Stimulated activated CD4-positive, alpha-beta T cell treated with anti-CD3 and anti-CD28 coated beads, TNF-alpha, amount 100 ng/mL, for 4 hours (primary cell): ENCODE data around the gene DQX1.
"Not testable (repeated sequence)": the region's sequence is repeated elsewhere in the genome, so short reads cannot be mapped to it uniquely, and the experiment has no call there.

Source experiments
- DNase-seq, 3 experiments: peaks; one replicate each; pipeline ENCODE4 v3.0.0-alpha.2; 2020; ENCODE audit warnings: low read depth in 3 of 3

Gene DQX1, protein sequence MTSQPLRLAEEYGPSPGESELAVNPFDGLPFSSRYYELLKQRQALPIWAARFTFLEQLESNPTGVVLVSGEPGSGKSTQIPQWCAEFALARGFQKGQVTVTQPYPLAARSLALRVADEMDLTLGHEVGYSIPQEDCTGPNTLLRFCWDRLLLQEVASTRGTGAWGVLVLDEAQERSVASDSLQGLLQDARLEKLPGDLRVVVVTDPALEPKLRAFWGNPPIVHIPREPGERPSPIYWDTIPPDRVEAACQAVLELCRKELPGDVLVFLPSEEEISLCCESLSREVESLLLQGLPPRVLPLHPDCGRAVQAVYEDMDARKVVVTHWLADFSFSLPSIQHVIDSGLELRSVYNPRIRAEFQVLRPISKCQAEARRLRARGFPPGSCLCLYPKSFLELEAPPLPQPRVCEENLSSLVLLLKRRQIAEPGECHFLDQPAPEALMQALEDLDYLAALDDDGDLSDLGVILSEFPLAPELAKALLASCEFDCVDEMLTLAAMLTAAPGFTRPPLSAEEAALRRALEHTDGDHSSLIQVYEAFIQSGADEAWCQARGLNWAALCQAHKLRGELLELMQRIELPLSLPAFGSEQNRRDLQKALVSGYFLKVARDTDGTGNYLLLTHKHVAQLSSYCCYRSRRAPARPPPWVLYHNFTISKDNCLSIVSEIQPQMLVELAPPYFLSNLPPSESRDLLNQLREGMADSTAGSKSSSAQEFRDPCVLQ

DNA sequence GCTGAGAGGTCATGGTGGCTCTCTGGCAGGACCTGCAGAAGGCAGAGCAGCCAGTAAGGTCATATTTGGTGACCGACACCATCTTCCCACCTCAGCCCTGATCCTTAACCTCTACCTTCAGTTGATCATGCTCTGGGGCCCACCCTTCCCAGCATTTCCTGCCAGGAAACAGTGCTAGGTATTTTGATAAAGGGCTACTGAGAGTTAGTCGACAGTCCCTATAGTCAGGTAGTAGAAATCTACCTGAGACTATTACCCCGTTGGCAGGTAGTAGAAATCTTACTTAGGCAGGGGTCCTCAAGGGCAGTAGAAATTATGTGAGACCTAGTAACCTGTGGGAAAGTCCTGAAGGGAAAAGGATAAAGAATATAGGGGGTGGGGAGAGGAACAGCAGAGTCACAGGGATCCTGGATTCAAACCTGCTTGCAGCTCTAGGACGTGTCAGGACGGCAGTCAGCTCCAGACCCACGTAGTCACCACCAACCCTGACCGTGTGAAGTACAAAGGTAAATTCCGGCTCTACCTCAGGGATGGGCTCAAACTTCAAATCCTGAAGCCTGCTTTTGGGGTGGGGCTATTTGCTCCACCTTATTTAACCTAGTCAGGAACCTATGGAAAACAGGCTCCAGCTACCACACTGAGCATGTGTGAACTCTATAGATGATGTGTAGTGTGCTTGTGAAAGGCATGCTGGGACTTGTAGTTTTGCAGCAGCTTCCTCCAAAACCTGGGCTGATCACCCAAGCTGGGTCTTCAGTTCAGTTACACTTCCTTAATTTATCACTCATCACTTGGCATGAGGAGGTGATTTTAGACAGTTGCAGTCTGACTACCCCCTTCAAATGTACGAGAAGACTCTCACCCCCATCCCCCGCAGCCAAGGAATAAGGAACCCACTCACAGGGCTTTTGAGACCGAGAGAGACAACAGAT lies at the start of gene DQX1:
DQX1 (minus strand) TSS at position 515 of the 932 bp plus-strand sequence; CDS start at position 13, 502 bp downstream.
- DNase-seq, result no peak

DNA sequence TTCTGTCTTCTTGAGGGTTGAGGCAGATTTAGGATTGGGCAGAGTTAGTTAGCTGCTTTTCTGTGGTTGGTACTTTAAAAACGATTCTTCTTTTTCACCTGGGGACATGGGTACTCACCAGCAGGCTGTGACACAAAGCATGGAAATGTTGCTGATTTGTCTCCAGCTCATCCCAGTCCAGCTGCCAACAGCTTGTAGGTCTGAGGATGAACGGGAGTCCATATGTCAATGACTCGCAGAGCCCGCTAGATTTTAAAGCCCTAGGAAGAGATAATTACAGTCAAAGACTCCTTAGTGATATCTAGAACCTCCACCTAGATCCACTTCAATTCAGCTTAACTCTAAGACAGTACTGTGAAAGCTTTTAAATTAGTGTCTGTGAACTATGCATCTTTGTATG lies 49.3 kb upstream of the DQX1 start:
- no peak for DNase-seq

DNA sequence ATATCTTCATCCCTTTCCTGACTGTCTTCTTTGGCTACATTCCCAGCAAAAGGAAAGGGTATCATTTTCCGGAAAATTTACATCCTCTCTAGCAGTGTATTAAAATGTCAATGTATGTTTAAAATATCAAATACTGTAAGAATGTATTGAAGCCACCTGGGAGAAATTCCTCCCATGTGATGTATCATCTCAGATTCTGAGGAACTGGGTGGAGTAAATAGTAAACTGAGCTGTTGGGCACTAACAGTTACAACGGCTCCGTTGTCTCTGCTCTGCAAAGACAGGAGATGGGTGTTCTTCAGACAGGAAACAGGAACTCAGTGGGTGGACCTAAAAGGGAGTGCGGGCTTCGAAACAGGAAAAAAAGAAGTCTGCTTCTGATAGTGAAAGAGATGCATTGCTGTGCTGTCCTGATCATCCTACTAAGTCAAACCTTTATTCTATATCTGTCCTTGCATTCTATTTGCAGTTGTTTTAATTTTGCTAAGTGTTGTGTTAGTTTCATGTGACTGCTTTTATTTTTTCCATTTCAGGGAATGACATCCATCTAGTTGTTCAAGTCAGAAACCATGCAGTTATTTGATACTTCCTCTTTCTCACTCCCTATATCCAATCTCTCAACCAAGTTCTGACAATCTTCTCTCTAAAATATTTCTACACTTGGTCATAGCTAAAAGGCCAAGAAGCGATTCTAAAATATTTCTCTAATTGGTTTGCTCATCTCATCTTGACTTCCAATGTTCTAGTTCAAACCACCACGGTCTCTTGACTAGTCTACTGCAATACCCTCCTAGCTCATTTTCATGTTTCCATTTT lies 47.9 kb upstream of the DQX1 start:
- no peak for DNase-seq

DNA sequence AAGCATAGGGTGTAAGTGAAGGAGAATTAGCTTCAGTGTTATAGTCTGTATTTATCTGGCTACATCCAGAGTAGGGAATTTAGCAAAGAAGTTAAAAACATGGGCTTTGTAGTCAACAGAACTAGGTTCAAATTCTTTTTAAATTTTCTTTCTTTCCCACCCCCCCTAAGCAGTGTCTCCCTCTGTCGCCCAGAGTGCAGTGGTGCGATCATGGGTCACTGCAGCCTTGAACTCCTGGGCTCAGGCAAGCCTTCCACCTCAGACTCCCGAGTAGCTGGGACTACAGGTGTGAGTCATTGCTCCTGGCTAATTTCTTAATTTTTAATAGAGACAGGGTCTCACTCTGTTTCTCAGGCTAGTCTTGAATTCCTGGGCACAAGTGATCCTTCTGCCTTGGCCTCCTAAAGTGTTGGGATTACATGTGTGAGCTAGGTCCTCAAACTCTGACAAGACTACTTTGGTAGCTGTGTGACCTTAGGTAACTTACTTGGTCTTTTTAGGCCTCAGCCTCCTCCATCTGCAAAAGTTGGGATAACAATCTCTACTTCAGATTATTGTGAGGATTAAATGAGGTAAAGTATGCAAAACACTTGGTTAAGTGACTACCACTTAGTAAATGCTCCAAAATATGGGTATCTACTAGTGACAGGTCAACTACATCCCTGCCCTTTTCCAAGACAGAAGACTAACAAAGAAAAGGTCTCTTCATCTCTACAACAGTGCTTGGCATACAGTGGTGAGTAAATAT lies 46.3 kb upstream of the DQX1 start:
- no peak for DNase-seq

DNA sequence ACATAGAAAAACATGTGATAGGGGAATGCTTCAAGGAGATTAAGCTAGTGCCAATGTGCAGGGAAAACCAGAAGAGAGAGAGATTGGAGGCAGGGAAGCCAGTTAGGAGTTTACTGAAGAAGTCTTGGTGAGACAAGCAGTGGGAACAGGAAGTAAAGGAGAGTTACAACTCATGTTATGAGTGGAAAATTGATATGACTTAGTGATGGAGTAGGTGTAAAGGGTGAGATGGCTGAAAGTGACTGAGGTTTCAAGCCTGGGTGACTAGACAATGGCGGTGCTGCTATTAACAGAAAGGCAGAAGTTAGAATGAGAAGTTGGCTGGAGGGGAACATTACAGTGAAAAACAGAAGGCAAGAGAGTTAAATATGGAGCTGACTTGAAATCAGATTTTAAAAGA lies 45.0 kb upstream of the DQX1 start:
- DNase-seq, result no peak

DNA sequence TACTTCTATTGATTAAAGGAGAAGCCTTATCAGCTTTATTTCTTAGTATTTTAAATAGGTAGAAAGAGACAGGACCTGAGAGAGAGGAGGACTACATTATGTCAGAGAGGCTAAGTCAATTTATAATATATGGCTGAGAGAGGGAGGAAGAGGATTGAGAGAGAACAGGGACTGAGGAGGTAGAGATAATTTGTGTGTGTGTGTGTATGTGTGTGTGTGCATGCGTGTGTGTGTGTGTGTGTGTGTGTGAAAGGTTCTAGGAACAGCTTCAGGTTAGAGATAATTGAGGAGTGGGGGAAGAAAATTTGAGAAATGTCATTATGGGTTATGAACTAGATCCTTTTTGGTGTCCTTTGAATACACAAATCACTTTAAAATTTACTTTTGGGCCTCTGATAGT lies 43.7 kb upstream of the DQX1 start:
- no peak for DNase-seq

DNA sequence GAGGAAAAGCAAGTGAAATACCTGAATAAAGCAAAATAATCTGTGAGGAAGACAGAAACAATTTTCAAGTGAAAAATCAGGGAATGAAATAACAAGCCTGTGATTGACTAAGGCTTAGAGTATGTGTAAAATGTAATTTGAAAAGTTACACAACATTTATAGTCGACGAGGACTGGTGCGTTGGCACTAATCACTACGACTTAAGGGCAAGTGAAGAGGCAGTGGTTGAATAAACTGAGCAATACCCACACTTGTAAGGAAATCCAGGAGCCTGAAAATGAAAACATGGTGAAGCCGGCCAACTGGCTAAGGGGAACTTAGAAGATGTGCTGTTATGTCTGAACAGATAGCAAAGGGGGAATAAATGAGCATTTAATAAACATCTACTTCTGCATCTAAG lies 41.9 kb upstream of the DQX1 start:
- no peak for DNase-seq

DNA sequence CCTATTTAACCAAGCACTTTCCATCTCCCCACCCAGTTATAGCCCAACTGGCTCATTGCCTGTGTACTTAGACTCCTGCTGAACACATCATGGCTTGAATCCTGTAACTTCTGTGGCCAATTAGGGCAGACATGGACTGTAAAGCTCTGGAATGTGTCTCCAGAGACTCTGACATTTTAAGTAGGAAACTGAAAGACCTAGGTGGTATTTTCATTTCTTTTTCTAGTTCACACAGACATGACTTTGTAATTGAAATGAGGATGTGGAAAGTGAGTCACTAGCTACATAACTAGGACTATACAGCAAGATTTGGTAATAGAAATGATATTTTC lies 40.7 kb upstream of the DQX1 start:
- DNase-seq, result no peak

DNA sequence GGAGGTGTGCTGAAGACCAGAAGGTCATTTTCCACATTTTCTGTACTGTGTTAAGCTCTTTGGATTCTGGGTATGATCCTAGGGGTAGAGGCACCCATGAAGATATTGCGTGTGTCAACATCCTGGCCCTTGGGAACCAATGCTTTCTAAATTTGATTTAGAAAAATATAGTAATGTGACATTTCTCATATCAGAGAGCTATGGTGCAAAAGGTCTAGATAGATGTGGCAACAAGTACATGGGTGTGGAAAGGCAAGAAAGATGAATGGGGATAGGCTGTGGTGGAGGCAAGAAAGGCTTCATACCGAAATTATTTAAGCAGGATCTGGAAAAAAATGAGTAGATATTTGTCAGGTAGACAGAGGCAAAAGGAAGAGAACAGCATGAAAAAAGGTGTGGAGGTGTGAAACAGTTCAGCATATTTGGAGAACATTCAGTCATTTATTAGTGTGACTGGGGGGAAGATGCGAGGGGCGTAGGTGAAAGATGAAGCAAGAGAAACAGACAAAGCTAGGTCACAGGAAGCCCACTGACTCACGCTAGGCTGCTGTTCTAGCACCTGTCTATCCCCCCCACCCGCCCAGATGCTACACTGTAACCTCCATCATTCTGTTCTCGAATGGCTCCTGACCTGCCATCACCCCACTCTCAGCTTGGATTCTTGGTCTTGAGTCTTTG lies 40.2 kb upstream of the DQX1 start:
- no peak for DNase-seq

DNA sequence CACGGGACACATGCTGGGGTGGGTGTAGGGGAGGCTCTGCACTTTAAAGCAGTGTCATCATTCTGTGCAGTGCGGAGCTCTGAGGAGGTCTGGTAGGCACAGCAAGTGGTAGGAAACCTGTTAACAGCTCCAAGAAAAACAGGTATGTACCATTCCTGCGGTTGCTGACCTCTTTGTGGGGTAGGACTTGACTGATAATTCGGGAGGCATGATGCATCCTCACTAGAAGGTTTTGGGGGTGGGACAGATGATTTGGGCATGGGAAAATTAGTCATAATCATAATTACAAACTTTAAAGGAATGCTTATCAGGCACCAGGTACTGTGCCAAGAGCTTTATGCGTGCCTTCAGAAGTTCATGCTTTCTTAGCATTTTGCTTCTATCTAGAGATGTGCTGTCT lies 38.2 kb upstream of the DQX1 start:
- no peak for DNase-seq

DNA sequence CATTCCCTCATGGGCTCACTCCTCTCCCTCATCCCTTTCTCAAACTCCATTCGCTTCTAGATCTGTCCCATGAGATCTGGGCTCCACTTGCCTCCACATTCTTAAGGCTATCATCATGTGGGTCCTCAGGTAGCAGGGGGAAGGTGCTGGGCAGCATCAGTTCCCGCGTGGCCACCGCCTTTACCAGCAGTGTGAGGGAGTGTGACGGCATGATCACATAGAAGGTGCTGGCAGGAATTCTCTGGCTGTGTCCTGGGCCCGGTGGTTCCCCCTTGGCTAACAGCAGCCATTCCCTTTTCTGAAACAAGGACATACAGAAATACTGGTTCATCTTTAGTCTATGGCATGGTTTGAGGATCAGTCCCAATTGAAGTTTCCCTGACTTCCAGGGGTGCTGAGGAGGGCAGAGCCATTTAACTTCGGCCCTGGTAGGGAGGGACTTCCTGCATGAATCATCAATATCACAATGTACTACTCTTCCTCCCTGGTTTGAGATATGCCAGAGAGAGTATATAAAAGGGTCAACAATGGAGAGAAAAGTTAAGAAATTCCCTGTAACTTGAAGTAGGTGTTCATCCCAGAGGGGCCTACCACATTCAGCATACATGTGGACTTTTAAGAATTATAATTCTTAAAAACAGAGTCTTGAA lies 36.2 kb upstream of the DQX1 start:
- no peak for DNase-seq

DNA sequence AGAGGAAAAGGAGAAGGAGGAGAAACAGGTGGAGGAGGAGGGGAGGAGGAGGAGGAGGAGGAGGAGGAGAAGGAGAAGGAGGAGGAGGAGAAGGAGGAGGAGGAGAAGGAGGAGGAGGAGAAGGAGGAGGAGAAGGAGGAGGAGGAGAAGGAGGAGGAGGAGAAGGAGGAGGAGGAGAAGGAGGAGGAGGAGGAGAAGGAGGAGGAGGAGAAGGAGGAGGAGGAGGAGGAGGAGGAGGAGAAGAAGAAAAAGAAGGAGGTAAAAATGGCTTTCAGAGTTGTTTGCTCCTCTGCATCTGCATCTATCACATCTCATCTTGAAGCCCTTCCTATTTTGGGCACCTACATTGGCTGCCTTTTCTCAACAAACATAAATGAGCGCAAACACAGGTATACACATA lies 35.0 kb upstream of the DQX1 start:
- DNase-seq, result not testable (repeated sequence)

DNA sequence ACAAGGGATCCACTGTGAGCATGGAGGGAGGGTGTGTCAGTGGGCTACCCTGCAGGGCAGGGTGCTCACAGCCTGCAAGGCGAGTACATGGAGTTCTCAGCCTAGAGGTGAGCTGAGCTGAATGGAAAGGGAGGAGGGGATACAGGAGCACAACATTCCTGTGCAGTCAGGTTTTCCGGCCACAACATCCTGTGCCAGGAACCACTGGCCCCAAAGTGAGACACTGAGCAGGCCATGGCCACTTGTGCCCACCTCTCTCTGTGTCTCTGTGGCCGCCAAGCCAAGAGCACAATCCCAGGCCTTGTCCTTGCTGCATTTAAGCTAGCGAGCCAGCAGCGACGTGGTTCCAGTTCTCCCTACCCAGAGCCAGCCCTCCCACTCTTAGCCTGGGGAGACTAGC lies 34.6 kb upstream of the DQX1 start:
- DNase-seq, result no peak

DNA sequence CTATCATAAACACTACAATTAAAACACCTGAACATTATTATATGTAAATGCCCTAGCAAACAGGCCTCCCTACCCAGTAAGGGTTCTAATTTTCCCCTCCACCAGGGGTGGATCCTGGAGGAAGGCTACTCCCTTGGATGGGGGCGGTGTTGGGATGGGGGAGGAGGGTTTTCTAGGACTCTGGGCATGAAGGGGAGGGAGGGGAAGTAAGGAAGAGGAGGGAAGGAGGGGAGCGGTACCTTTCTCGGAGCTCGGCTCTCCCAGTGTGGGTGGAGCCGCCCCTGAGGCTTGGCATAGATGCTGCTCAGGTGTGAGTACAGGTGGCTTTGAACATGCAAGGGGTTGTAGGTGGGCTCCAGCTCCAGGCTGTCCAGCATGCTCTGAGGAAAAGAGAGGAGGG lies 33.9 kb upstream of the DQX1 start:
- no peak for DNase-seq

DNA sequence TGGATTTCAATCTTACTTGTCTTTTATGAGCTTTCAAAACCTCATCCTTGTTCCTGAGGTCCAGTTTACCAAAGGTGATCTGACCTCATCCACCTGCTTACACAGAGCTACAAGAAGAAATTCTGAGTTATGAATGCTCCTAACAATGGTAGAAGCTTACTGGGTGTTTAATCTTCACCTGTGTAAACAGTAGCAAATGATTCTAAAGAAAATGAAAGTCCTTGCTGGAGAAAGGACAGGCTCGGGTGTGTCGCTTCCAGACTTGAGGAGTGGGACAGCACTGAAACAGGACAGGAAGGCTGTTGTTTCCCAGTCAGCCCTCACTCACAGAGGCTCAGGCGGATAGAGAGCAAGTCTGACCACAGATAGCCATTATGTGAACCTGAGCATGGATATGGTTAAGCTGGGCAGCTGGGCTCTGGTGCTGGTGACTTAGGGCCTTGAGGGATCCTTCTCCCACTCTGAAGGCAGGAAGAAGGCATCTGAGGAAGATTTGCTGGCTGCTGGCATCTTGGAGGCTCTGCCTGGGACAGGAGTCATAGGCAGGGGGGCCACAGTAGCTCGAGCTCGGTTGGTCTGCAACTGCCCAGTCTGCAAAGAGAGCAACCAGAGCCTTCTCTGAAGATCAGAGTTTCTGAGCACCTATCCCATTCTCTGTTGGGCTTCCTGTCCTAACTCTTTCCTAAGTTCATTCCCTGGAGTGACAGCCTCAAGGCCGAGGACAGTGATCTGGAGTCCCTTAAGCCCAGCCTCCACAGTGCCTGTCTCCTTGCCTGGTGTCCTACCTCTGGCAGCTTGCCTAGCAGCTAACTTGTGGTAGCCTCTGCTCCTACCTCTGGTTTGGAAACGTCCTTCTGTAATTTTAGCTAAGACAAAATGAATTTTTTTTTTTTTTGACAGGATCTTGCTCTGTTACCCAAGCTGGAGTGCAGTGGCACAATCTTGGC lies 32.5 kb upstream of the DQX1 start:
- no peak for DNase-seq

DNA sequence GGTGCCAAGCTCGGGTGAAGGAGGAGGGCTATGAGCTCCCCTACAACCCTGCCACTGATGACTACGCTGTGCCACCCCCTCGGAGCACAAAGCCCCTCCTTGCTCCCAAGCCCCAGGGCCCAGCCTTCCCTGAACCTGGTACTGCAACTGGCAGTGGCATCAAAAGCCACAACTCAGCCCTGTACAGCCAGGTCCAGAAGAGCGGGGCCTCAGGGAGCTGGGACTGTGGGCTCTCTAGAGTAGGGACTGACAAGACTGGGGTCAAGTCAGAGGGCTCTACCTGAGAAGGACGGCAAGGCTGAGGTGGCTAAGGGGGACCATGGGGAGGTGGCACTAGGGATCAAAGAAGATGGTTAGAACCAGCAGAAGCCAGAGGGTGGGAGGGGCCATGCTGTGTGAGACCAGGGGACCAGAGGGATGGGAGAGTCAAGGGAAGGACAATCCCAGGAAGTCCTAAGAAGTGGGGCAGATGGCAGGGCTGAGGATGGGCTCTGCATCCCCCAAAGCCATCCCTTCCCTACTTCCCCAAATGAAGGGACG lies 30.9 kb upstream of the DQX1 start:
- no peak for DNase-seq

DNA sequence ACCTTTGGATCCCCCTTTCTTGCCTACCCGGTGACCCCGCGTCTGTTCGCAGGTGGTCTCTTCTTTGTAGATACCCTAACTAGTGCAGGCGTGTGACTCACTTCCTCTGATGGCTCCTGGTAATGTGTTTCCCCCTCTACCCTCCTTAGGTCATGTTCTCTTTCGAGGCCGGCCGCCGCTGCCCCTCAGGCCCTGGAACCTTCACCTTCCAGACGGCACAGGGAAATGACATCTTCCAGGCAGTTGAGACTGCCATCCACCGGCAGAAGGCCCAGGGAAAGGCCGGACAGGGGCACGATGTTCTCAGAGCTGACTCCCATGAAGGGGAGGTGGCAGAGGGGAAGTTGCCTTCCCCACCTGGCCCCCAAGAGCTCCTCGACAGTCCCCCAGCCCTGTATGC lies 30.1 kb upstream of the DQX1 start:
- DNase-seq, result no peak

DNA sequence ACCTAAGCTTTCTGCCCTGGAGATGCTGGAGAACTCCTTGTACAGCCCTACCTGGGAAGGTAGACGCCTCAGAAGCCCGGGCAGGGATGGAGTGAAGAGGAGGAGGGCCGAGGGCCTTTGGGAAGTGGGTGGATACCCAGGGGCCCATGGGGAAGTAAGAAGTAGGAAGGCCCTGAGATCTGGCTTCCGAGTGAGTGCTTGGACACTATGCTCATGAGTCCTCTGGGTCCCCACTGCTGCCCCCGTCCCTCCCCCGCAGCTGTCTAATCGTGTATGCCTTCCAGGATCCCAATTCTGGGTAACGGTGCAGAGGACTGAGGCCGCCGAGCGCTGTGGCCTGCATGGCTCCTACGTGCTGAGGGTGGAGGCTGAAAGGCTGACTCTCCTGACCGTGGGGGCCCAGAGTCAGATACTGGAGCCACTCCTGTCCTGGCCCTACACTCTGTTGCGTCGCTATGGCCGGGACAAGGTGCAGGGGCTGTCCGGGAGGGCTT lies 29.6 kb upstream of the DQX1 start:
- DNase-seq, result no peak
